Gastrocnemius medialis (tissue), 4 donors: ENCODE results near the gene PIGV. TPM values are rescaled to one million over a fixed set of nuclear protein-coding genes. Genes with fewer than 3 reads are reported as not detected.

Experiments used
- ATAC-seq, 2 donors: fragments of 150-250 bp; one replicate each; pipeline ENCODE4 v1.9.1; 2016
- DNase-seq, 2 donors: peaks; one replicate each; pipeline ENCODE4 v3.0.0-alpha.2; 2019
- H3K27ac ChIP-seq, 4 donors: fragments of 200-600 bp; sonication (generic); 1 replicate in 1 of 4; 2 replicates in 3 of 4; pipeline ENCODE4 v1.5.1; 2016 to 2018; ENCODE audit warnings: mild to moderate bottlenecking in 2 of 4, moderate library complexity in 1 of 4
- H3K27me3 ChIP-seq, 3 donors: fragments of 200-600 bp; sonication (generic) in 2 of 3; 1 replicate in 1 of 3; 2 replicates in 2 of 3; pipeline versions ENCODE4 v1.5.1 to v1.6.0; 2016 to 2019; ENCODE audit warnings: mild to moderate bottlenecking in 1 of 3, moderate library complexity in 1 of 3
- H3K36me3 ChIP-seq, 2 donors: fragments of 200-600 bp; sonication (generic) in 1 of 2; one replicate each; pipeline ENCODE4 v1.5.1; 2017 to 2018
- H3K4me1 ChIP-seq, 2 donors: fragments of 200-600 bp; sonication (generic) in 1 of 2; one replicate each; pipeline ENCODE4 v1.5.1; 2016 to 2017; ENCODE audit warnings: mild to moderate bottlenecking in 2 of 2
- H3K4me3 ChIP-seq, 4 donors: fragments of 200-600 bp; sonication (generic) in 3 of 4; 1 replicate in 1 of 4; 2 replicates in 3 of 4; pipeline ENCODE4 v1.5.1; 2016 to 2019; ENCODE audit warnings: mild to moderate bottlenecking in 2 of 4
- H3K9me3 ChIP-seq, 3 donors: fragments of 200-600 bp; sonication (generic) in 2 of 3; 1 replicate in 1 of 3; 2 replicates in 2 of 3; pipeline ENCODE4 v1.5.1; 2016 to 2019
- CTCF ChIP-seq, 5 experiments: fragments of 450-650 bp in 3 of 5; fragments of 200-600 bp in 2 of 5; sonication (generic) in 2 of 5; IDR thresholded peaks in 4 of 5; conservative IDR thresholded peaks in 1 of 5; 1 replicate in 4 of 5; 2 replicates in 1 of 5; pipeline ENCODE4 v1.5.1; 2016 to 2019; ENCODE audit warnings: antibody characterized with exemption in 5 of 5, mild to moderate bottlenecking in 3 of 5, moderate library complexity in 3 of 5
- POLR2A ChIP-seq, 2 donors: fragments of 450-650 bp; IDR thresholded peaks; one replicate each; pipeline ENCODE4 v1.6.1; 2017; ENCODE audit warnings: antibody characterized with exemption in 2 of 2, mild to moderate bottlenecking in 2 of 2, moderate library complexity in 2 of 2
- in situ Hi-C, 4 donors: fragments of 200-750 bp; cut with MboI; loops; one replicate each; pipeline versions ENCODE4 v1.15.0 to v1.8.0; 2017; ENCODE audit warnings: low sequenced_read_pairs in 4 of 4
- intact Hi-C: fragments of 100-400 bp; cut with DNase I; formaldehyde crosslinking; loops from one replicate; pipeline ENCODE4 v1.15.1; 2023; ENCODE audit warnings: low total_unique reads
- total RNA-seq, 4 donors: library from RNA; depleted of rRNA; stranded (reverse); fragments of >200 nt; gene quantifications; one replicate each; pipeline versions ENCODE4 v1.1.0 to v1.2.3, GENCODE V29; 2016

Gene PIGV
- total RNA-seq, 4 donors from 2014 or later = 2.9 to 16.0 (median 5.8) TPM

- H3K9me3 ChIP-seq = no peaks in the 10 kb centered on the region
- in situ Hi-C loops = no loop called here
- peaks cover 20 to 26% of the 10 kb centered on the region in 2 donors for H3K4me1 ChIP-seq
- intact Hi-C loops = no loop called here
- ATAC-seq (no peak), DNase-seq (no peak)
- no peak for TF ChIP-seq POLR2A (IDR thresholded peaks at IDR 0.05)
- no peak for TF ChIP-seq CTCF (IDR thresholded peaks at IDR 0.05 in 4 of 5, conservative IDR thresholded peaks at IDR 0.05 in 1 of 5)
- no peak overlapping the region for H3K4me3 ChIP-seq
- peaks cover 0 to 14% of the 10 kb centered on the region in 2 donors for H3K36me3 ChIP-seq
- H3K27me3 ChIP-seq = no peaks in the 10 kb centered on the region
- no peak overlapping the region for H3K27ac ChIP-seq
Measured at GRCh38 chr1:26828411-26828991, 40.8 kb downstream of the PIGV start.

GRCh38 chr1:26829184-26829911 lies 41.6 kb downstream of the PIGV start:
- ATAC-seq (no peak), DNase-seq (no peak)
- Histone ChIP-seq H3K4me3 (no peak overlapping the region), H3K36me3 (peaks cover 0 to 22% of the 10 kb centered on the region in 2 donors), H3K27ac (no peak overlapping the region), H3K27me3 (no peaks in the 10 kb centered on the region), H3K4me1 (peaks cover 20 to 26% of the 10 kb centered on the region in 2 donors), H3K9me3 (no peaks in the 10 kb centered on the region)
- TF ChIP-seq POLR2A (IDR thresholded peaks at IDR 0.05) = no peak
- TF ChIP-seq CTCF (IDR thresholded peaks at IDR 0.05 in 4 of 5, conservative IDR thresholded peaks at IDR 0.05 in 1 of 5) = no peak
- intact Hi-C loops (no loop called here), in situ Hi-C loops (no loop called here)

- in situ Hi-C loops (no loop called here), intact Hi-C loops (no loop called here)
- Histone ChIP-seq H3K36me3 (peaks cover 0 to 39% of the 10 kb centered on the region in 2 donors), H3K4me3 (no peak overlapping the region), H3K27me3 (no peaks in the 10 kb centered on the region), H3K9me3 (no peaks in the 10 kb centered on the region), H3K27ac (no peak overlapping the region), H3K4me1 (peaks cover 20 to 22% of the 10 kb centered on the region in 2 donors)
- ATAC-seq (no peak), DNase-seq (no peak)
- TF ChIP-seq POLR2A (IDR thresholded peaks at IDR 0.05) (no peak), CTCF (IDR thresholded peaks at IDR 0.05 in 4 of 5, conservative IDR thresholded peaks at IDR 0.05 in 1 of 5) (no peak)
Measured at GRCh38 chr1:26831059-26831458, 43.3 kb downstream of the PIGV start.

GRCh38 chr1:26831546-26832248 lies 43.9 kb downstream of the PIGV start:
- H3K4me1 ChIP-seq = peaks cover 20 to 22% of the 10 kb centered on the region in 2 donors
- ATAC-seq = no peak
- H3K4me3 ChIP-seq = no peak overlapping the region
- H3K9me3 ChIP-seq = no peaks in the 10 kb centered on the region
- in situ Hi-C loops (no loop called here), intact Hi-C loops (no loop called here)
- H3K36me3 ChIP-seq = peaks cover 0 to 42% of the 10 kb centered on the region in 2 donors
- TF ChIP-seq CTCF (IDR thresholded peaks at IDR 0.05 in 4 of 5, conservative IDR thresholded peaks at IDR 0.05 in 1 of 5) = no peak
- H3K27me3 ChIP-seq = no peaks in the 10 kb centered on the region
- no peak for DNase-seq
- no peak overlapping the region for H3K27ac ChIP-seq
